Right lobe of liver (tissue), 6 donors: ENCODE data around the gene CLCA1. TPM values are rescaled to one million over a fixed set of nuclear protein-coding genes. Genes with fewer than 3 reads are reported as not detected.
A peak's percentile ranks its signal among the peaks of the same experiment; 100 is the strongest.

Experiments
- ATAC-seq, 4 donors: fragments of 200-7000 bp; cut with Tn5 transposase; one replicate each; pipeline ENCODE4 v1.9.1; 2020; ENCODE audit warnings: mild to moderate bottlenecking in 4 of 4, moderate library complexity in 4 of 4
- DNase-seq, 3 donors: peaks; one replicate each; pipeline ENCODE4 v3.0.0-alpha.2; 2020
- H3K27ac ChIP-seq, 3 donors: fragments of 200-600 bp; one replicate each; pipeline ENCODE4 v1.8.0; 2022
- H3K27me3 ChIP-seq, 2 donors: fragments of 200-600 bp; one replicate each; pipeline ENCODE4 v1.8.0; 2022
- H3K36me3 ChIP-seq, 4 donors: fragments of 200-600 bp; sonication (generic) in 1 of 4; one replicate each; pipeline versions ENCODE4 v1.5.1 to v1.8.0; 2017 to 2022; ENCODE audit warnings: control low read depth in 1 of 4
- H3K4me1 ChIP-seq, 4 donors: fragments of 200-600 bp; sonication (generic) in 1 of 4; one replicate each; pipeline versions ENCODE4 v1.5.1 to v1.8.0; 2017 to 2022; ENCODE audit warnings: control low read depth in 1 of 4
- H3K4me3 ChIP-seq, 3 donors: fragments of 200-600 bp; one replicate each; pipeline ENCODE4 v1.8.0; 2022
- H3K9me3 ChIP-seq, 4 donors: fragments of 200-600 bp; sonication (generic) in 1 of 4; one replicate each; pipeline versions ENCODE4 v1.5.1 to v1.8.0; 2017 to 2022; ENCODE audit warnings: control low read depth in 1 of 4
- POLR2A ChIP-seq: fragments of 450-650 bp; IDR thresholded peaks from one replicate; pipeline ENCODE4 v1.6.1; 2017; ENCODE audit warnings: antibody characterized with exemption, mild to moderate bottlenecking
- WGBS: methylation state at CpG from one replicate; pipeline ENCODE4 v1.1.6; 2018; ENCODE audit warnings: low coverage, low lambda C conversion rate; ENCODE audit not compliant: insufficient coverage; ENCODE audit errors: missing lambda C conversion rate; 5-methylcytosine and 5-hydroxymethylcytosine counted together
- intact Hi-C, 2 donors: fragments of 100-400 bp; cut with DNase I; formaldehyde crosslinking; loops; one replicate each; pipeline versions ENCODE4 v1.11.2 to v1.14.1; 2022
- long read RNA-seq: library from polyadenylated mRNA; unstranded; transcript quantifications from one replicate; pipeline ENCODE4 v2.0.0, GENCODE V29; 2019
- total RNA-seq, 6 experiments: library from RNA; depleted of rRNA in 2 of 6; stranded (reverse); fragments of >200 nt in 2 of 6; fragmentation: NEBNext Ultra II Directional in 3 of 6; extraction: Animal tissue kit (Norgen Biotek cat#: 25700) in 3 of 6; gene quantifications; one replicate each; pipeline versions ENCODE4 v1.1.0 to v1.2.4, GENCODE V29; 2016 to 2023
- TF ChIP-seq, protein P1 (sequence below), 4 donors: fragments of 200-600 bp in 3 of 4; fragments of 450-650 bp in 1 of 4; IDR thresholded peaks; one replicate each; pipeline versions ENCODE4 v1.5.1 to v1.8.0; 2016 to 2022; ENCODE audit warnings: antibody characterized with exemption in 4 of 4, mild to moderate bottlenecking in 2 of 4
- donor health status: DM: no; HTN: yes; CAD: no.
- donor health status: DM: no; HTN: no; CAD: no.
- donor health status: DM: no; HTN: no; CAD: no.
- donor health status: DM: no; HTN: yes; CAD: no.
- donor health status: DM: no; HTN: yes; CAD: no.

Gene CLCA1, protein sequence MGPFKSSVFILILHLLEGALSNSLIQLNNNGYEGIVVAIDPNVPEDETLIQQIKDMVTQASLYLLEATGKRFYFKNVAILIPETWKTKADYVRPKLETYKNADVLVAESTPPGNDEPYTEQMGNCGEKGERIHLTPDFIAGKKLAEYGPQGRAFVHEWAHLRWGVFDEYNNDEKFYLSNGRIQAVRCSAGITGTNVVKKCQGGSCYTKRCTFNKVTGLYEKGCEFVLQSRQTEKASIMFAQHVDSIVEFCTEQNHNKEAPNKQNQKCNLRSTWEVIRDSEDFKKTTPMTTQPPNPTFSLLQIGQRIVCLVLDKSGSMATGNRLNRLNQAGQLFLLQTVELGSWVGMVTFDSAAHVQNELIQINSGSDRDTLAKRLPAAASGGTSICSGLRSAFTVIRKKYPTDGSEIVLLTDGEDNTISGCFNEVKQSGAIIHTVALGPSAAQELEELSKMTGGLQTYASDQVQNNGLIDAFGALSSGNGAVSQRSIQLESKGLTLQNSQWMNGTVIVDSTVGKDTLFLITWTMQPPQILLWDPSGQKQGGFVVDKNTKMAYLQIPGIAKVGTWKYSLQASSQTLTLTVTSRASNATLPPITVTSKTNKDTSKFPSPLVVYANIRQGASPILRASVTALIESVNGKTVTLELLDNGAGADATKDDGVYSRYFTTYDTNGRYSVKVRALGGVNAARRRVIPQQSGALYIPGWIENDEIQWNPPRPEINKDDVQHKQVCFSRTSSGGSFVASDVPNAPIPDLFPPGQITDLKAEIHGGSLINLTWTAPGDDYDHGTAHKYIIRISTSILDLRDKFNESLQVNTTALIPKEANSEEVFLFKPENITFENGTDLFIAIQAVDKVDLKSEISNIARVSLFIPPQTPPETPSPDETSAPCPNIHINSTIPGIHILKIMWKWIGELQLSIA
- not detected for total RNA-seq
- long read RNA-seq, result 0 reads

DNA sequence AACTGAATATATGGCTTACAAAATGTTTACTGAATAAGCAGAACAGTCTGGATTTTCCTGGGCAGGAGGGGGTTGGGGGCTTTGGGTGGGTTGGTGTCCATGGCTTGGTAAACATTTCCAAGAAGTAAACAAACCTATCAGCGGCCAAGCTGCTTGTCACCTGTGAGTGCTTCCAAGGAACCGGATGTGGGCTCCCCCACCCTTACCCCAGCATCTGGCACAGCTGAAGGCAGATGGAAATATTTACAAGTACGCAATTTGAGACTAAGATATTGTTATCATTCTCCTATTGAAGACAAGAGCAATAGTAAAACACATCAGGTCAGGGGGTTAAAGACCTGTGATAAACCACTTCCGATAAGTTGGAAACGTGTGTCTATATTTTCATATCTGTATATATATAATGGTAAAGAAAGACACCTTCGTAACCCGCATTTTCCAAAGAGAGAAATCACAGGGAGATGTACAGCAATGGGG, at the start of gene CLCA1:
TSS of gene CLCA1 (plus strand) at position 427 of the 477 bp plus-strand sequence. CDS start at position 472, 45 bp downstream.
- DNase-seq (no peak), ATAC-seq (no peak)
- Histone ChIP-seq H3K36me3 (no peaks in the 10 kb centered on the region), H3K4me1 (no peaks in the 10 kb centered on the region), H3K9me3 (no peaks in the 10 kb centered on the region), H3K27ac (no peak within 1 kb of the TSS), H3K27me3 (no peaks in the 10 kb centered on the region), H3K4me3 (no peak within 1 kb of the TSS)
- WGBS, result 39% methylated on average over 7 of the region's 7 CpGs
- TF ChIP-seq, protein P1, sequence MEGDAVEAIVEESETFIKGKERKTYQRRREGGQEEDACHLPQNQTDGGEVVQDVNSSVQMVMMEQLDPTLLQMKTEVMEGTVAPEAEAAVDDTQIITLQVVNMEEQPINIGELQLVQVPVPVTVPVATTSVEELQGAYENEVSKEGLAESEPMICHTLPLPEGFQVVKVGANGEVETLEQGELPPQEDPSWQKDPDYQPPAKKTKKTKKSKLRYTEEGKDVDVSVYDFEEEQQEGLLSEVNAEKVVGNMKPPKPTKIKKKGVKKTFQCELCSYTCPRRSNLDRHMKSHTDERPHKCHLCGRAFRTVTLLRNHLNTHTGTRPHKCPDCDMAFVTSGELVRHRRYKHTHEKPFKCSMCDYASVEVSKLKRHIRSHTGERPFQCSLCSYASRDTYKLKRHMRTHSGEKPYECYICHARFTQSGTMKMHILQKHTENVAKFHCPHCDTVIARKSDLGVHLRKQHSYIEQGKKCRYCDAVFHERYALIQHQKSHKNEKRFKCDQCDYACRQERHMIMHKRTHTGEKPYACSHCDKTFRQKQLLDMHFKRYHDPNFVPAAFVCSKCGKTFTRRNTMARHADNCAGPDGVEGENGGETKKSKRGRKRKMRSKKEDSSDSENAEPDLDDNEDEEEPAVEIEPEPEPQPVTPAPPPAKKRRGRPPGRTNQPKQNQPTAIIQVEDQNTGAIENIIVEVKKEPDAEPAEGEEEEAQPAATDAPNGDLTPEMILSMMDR (IDR thresholded peaks at IDR 0.05), result no peak
- TF ChIP-seq POLR2A, result no peak
- intact Hi-C loops, result no loop called here

DNA sequence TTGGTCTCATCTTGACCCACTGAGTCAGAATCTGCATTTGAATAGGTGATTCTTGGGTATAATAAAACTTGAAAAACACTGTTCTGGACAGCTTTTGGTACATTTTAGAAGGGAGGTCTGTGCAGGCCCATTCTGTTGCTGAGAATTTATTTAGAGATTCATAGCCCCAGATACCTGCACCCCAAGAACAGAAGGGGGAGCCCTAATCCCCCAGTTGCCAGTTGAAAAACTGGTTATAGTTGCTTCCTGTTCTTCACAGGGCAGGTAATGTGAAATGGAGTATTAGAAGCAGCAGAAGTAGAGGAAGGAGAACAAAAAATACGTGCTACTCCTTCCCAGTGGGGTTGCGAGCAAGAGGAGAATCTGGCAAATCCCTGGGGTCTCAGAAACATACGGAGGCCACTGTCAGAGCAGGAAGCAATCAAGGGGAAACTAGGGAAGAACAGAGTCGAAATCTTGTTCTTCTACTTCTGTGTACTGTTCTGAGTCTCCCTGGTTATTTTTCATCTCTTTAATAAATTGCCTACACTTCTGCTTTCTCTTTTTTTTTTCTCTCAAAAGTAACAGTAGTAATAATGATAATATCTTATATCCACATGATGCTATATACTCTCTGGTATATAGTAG, 49.3 kb upstream of the CLCA1 start:
- intact Hi-C loops, result no loop called here
- H3K27ac ChIP-seq, result no peak overlapping the region
- H3K9me3 ChIP-seq, result no peaks in the 10 kb centered on the region
- no peaks in the 10 kb centered on the region for H3K27me3 ChIP-seq
- H3K4me3 ChIP-seq, result no peak overlapping the region
- ATAC-seq, result peak in 1 of 4 donors; percentile 33
- DNase-seq, result no peak
- WGBS, result 57% methylated on average over 4 of the region's 4 CpGs
- no peaks in the 10 kb centered on the region for H3K4me1 ChIP-seq
- TF ChIP-seq, protein P1 (IDR thresholded peaks at IDR 0.05), result peak in 2 of 4 donors; percentile 7 to 16
- TF ChIP-seq POLR2A, result no peak
- H3K36me3 ChIP-seq, result no peaks in the 10 kb centered on the region

DNA sequence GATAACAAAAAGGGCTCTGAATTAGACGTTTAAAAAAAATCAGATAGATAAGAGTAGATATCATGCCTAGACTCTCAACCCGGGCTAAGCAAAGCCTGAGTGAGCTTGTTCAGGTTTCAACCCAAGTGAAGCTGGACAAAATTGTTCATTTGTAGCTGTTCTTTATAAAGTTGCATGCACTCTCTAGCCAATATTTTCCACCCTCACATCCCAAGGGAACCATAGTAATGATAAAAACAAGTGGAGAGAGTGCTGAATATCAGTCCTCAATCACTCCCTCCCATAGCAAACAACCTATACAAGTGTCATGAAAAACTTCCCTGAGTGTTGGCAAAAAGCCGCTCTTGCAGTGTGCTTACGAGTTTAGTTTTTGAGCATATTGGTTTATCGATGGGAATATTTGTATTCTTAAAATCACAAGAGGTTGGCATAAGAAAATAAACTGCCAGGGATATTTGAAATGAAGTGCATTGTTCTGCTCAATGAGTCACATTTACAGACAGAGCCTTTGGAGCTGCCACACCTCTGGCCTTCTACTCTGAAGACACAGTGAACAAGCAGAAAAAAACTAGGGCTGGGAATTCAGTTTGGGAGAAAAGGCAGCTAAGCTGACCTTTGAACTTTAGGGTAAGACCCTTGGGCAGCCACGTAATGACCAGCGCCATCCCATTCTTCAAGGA, 47.0 kb upstream of the CLCA1 start:
- WGBS, result 74% methylated on average over 7 of the region's 7 CpGs

More for the DNA sequence above, 47.0 kb upstream of the CLCA1 start:
- no peak overlapping the region for H3K27ac ChIP-seq
- DNase-seq (no peak), ATAC-seq (no peak)
- H3K9me3 ChIP-seq, result no peaks in the 10 kb centered on the region
- no peaks in the 10 kb centered on the region for H3K4me1 ChIP-seq
- no peaks in the 10 kb centered on the region for H3K27me3 ChIP-seq
- TF ChIP-seq, protein P1 (IDR thresholded peaks at IDR 0.05), result no peak
- no peak for TF ChIP-seq POLR2A
- intact Hi-C loops, result no loop called here
- no peak overlapping the region for H3K4me3 ChIP-seq
- H3K36me3 ChIP-seq, result no peaks in the 10 kb centered on the region
